ENCODE data around the gene PC.

DNA sequence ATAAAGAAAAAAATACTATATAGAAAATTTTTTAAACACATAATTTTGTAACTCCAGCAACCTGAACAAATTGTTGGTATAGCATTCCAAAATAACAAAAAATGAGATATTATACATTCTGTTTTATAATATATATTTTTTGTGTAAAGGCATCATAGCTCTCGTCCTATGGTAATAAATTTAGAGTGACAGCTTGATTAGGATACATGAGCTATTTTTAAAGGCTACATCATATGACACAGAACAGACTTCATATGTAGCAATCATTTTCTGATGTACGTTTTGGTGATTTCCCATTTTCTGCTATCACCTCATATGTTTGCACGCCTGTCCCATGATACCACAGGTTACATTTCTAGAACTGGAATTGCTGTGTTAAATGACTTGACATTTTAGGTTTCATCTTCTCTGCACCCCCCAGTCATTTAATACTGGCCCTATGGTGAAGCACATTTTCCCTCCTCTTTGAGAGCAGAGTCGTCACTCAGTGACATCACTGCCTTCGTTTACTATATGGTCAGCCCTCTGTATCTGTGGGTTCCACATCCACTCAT lies 19.5 kb downstream of the PC start:
- no peak for TF ChIP-seq EP300 (IDR thresholded peaks at IDR 0.05)
- TF ChIP-seq, protein P1, sequence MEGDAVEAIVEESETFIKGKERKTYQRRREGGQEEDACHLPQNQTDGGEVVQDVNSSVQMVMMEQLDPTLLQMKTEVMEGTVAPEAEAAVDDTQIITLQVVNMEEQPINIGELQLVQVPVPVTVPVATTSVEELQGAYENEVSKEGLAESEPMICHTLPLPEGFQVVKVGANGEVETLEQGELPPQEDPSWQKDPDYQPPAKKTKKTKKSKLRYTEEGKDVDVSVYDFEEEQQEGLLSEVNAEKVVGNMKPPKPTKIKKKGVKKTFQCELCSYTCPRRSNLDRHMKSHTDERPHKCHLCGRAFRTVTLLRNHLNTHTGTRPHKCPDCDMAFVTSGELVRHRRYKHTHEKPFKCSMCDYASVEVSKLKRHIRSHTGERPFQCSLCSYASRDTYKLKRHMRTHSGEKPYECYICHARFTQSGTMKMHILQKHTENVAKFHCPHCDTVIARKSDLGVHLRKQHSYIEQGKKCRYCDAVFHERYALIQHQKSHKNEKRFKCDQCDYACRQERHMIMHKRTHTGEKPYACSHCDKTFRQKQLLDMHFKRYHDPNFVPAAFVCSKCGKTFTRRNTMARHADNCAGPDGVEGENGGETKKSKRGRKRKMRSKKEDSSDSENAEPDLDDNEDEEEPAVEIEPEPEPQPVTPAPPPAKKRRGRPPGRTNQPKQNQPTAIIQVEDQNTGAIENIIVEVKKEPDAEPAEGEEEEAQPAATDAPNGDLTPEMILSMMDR (IDR thresholded peaks at IDR 0.05), result no peak
- no peak for TF ChIP-seq POLR2AphosphoS5 (IDR thresholded peaks at IDR 0.05)

All from sigmoid colon (tissue), 4 donors.